Chondrocyte (in vitro differentiated cells): Measurements from ENCODE around the gene SPINK7. TPM values are rescaled to one million over a fixed set of nuclear protein-coding genes. Genes with fewer than 3 reads are reported as not detected.

Experiments used
- DNase-seq: peaks from one replicate; pipeline ENCODE4 v3.0.0; 2021; ENCODE audit warnings: mixed read lengths, low spot score
- H3K27ac Mint-ChIP-seq: one replicate; pipeline ENCODE4 v1.8.0; 2021; ENCODE audit warnings: mild to moderate bottlenecking, moderate library complexity, mixed read lengths; ENCODE audit not compliant: unreplicated experiment
- H3K27me3 Mint-ChIP-seq: 2 replicates; pipeline ENCODE4 v1.8.0; 2021; ENCODE audit warnings: low read depth, mixed read lengths
- H3K36me3 Mint-ChIP-seq: 2 replicates; pipeline ENCODE4 v1.8.0; 2021; ENCODE audit warnings: low read depth, mixed read lengths
- H3K4me1 Mint-ChIP-seq: 2 replicates; pipeline ENCODE4 v1.8.0; 2021; ENCODE audit warnings: low read depth, mild to moderate bottlenecking, mixed read lengths
- H3K4me3 Mint-ChIP-seq: one replicate; pipeline ENCODE4 v1.8.0; 2021; ENCODE audit warnings: mild to moderate bottlenecking, moderate library complexity, mixed read lengths; ENCODE audit not compliant: unreplicated experiment
- H3K9me3 Mint-ChIP-seq: 2 replicates; pipeline ENCODE4 v1.8.0; 2021; ENCODE audit warnings: low read depth, mixed read lengths
- CTCF ChIP-seq: fragments of 200-600 bp; sonication (generic); IDR thresholded peaks from 2 replicates; pipeline ENCODE4 v1.5.0; 2021; ENCODE audit warnings: antibody characterized with exemption, mild to moderate bottlenecking, moderate library complexity
- total RNA-seq: library from RNA; stranded (reverse); gene quantifications from 3 replicates; pipeline ENCODE4 v1.2.1, GENCODE V29; 2021

Gene SPINK7
- total RNA-seq, 1 donor from 2014 or later, result not detected

GRCh38 chr5:148335259-148335658, 23.0 kb downstream of the SPINK7 start, which contains the start of gene SPINK9:
Gene SPINK9, plus strand, starts transcription at chr5:148335559. Its CDS starts 55 bp downstream, at chr5:148335614.
- Mint-ChIP-seq H3K4me3 (no peak within 1 kb of the TSS), H3K27me3 (peaks cover 1% of the 10 kb centered on the region), H3K27ac (no peak within 1 kb of the TSS), H3K36me3 (peaks cover 4% of the 10 kb centered on the region), H3K4me1 (no peaks in the 10 kb centered on the region), H3K9me3 (peaks cover 15% of the 10 kb centered on the region)
- TF ChIP-seq CTCF, result no peak
- DNase-seq, result no peak

- H3K4me1 Mint-ChIP-seq, result no peaks in the 10 kb centered on the region
- TF ChIP-seq CTCF, result no peak
- H3K27ac Mint-ChIP-seq, result no peak overlapping the region
- peaks cover 3% of the 10 kb centered on the region for H3K27me3 Mint-ChIP-seq
- no peaks in the 10 kb centered on the region for H3K36me3 Mint-ChIP-seq
- no peak for DNase-seq
- H3K4me3 Mint-ChIP-seq, result no peak overlapping the region
- H3K9me3 Mint-ChIP-seq, result peaks cover 7% of the 10 kb centered on the region
Observed at GRCh38 chr5:148336704-148337435, 24.6 kb downstream of the SPINK7 start.

- H3K27ac Mint-ChIP-seq, result no peak overlapping the region
- H3K4me3 Mint-ChIP-seq, result no peak overlapping the region
- DNase-seq, result no peak
- H3K27me3 Mint-ChIP-seq, result peaks cover 3% of the 10 kb centered on the region
- H3K4me1 Mint-ChIP-seq, result no peaks in the 10 kb centered on the region
- no peaks in the 10 kb centered on the region for H3K9me3 Mint-ChIP-seq
- no peak for TF ChIP-seq CTCF
- no peaks in the 10 kb centered on the region for H3K36me3 Mint-ChIP-seq
Observed at GRCh38 chr5:148342371-148343045, 30.3 kb downstream of the SPINK7 start.

GRCh38 chr5:148343046-148343407, 30.8 kb downstream of the SPINK7 start:
- Mint-ChIP-seq H3K4me3 (no peak overlapping the region), H3K36me3 (no peaks in the 10 kb centered on the region), H3K27me3 (peaks cover 3% of the 10 kb centered on the region), H3K4me1 (no peaks in the 10 kb centered on the region), H3K9me3 (no peaks in the 10 kb centered on the region), H3K27ac (no peak overlapping the region)
- DNase-seq, result no peak
- TF ChIP-seq CTCF, result no peak

- Mint-ChIP-seq H3K4me1 (no peaks in the 10 kb centered on the region), H3K27ac (no peak overlapping the region), H3K9me3 (no peaks in the 10 kb centered on the region), H3K4me3 (no peak overlapping the region), H3K27me3 (peaks cover 3% of the 10 kb centered on the region), H3K36me3 (no peaks in the 10 kb centered on the region)
- no peak for TF ChIP-seq CTCF
- no peak for DNase-seq
Observed at GRCh38 chr5:148343603-148344487, 31.6 kb downstream of the SPINK7 start.
